Bronchial epithelial cell (primary cell): ENCODE measurements around the gene KLKB1. TPM values are rescaled to one million over a fixed set of nuclear protein-coding genes. Genes with fewer than 3 reads are reported as not detected.
"Not testable (repeated sequence)": the region's sequence is repeated elsewhere in the genome, so short reads cannot be mapped to it uniquely, and the experiment has no call there.

ENCODE experiments used
- DNase-seq: peaks from one replicate; pipeline ENCODE4 v3.0.0-alpha.2; 2010; ENCODE audit warnings: low read depth
- FAIRE-seq: peaks from 2 replicates; lab custom pipeline; 2011; peaks lifted over from hg19 to GRCh38; lab: Jason Lieb, UNC
- H3K27me3 ChIP-seq: 2 replicates; pipeline ENCODE4 v1.5.1; 2011; ENCODE audit warnings: low read length; ENCODE audit not compliant: control insufficient read depth, insufficient read depth
- H3K36me3 ChIP-seq: 2 replicates; pipeline ENCODE4 v1.5.1; 2011; ENCODE audit warnings: low read length; ENCODE audit not compliant: control insufficient read depth, insufficient read depth
- H3K4me3 ChIP-seq: 2 replicates; pipeline ENCODE4 v1.5.1; 2011; ENCODE audit warnings: mild to moderate bottlenecking, low read depth, low read length, control low read depth
- total RNA-seq: library from RNA; depleted of rRNA; stranded (reverse); fragments of >200 nt; gene quantifications from 2 replicates; pipeline ENCODE4 v1.2.1, GENCODE V29; 2014
- TF ChIP-seq, protein P1 (sequence below): IDR thresholded peaks from 2 replicates; pipeline ENCODE4 v1.5.1; 2011; ENCODE audit warnings: mild to moderate bottlenecking, moderate library complexity, low read length, control low read depth, inconsistent platforms; ENCODE audit not compliant: insufficient read depth, severe bottlenecking

The KLKB1 gene
- total RNA-seq, 1 donor from 2014 or later: not detected

DNA sequence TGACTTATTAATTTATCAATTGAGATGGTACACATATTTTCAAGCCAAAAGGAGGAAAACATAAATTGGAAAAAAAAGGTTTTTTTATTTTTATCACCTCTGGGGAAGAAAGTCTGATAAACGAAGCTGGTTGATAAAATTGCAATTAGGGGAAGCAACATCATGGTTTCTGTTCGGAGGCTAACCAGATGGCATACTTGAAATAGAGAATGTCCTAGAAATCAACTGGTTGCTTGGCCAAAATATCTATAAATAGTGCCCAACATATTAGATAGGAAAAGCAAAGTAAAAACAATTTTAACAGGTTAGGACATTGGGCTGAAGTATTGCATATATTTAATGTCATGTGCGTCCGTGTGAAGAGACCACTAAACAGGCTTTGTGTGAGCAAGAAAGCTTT, 14.3 kb downstream of the KLKB1 start:
- DNase-seq: no peak
- Histone ChIP-seq H3K36me3 (no peaks in the 10 kb centered on the region), H3K4me3 (no peak overlapping the region), H3K27me3 (no peaks in the 10 kb centered on the region)
- FAIRE-seq: no peak
- TF ChIP-seq, protein P1, sequence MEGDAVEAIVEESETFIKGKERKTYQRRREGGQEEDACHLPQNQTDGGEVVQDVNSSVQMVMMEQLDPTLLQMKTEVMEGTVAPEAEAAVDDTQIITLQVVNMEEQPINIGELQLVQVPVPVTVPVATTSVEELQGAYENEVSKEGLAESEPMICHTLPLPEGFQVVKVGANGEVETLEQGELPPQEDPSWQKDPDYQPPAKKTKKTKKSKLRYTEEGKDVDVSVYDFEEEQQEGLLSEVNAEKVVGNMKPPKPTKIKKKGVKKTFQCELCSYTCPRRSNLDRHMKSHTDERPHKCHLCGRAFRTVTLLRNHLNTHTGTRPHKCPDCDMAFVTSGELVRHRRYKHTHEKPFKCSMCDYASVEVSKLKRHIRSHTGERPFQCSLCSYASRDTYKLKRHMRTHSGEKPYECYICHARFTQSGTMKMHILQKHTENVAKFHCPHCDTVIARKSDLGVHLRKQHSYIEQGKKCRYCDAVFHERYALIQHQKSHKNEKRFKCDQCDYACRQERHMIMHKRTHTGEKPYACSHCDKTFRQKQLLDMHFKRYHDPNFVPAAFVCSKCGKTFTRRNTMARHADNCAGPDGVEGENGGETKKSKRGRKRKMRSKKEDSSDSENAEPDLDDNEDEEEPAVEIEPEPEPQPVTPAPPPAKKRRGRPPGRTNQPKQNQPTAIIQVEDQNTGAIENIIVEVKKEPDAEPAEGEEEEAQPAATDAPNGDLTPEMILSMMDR: no peak

DNA sequence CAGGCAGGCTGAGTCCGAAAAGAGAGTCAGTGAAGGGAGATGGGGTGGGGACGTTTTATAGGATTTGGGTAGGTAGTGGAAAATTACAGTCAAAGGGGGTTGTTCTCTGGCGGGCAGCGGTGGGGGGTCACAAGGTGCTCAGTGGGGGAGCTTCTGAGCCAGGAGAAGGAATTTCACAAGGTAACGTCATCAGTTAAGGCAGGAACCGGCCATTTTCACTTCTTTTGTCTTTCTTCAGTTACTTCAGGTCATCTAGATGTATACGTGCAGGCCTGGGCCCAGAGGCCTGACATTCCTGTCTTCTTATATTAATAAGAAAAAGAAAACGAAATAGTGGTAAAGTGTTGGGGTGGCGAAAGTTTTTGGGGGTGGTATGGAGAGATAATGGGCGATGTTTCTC, 14.7 kb downstream of the KLKB1 start:
- H3K4me3 ChIP-seq, FAIRE-seq, DNase-seq: not testable (repeated sequence)

DNA sequence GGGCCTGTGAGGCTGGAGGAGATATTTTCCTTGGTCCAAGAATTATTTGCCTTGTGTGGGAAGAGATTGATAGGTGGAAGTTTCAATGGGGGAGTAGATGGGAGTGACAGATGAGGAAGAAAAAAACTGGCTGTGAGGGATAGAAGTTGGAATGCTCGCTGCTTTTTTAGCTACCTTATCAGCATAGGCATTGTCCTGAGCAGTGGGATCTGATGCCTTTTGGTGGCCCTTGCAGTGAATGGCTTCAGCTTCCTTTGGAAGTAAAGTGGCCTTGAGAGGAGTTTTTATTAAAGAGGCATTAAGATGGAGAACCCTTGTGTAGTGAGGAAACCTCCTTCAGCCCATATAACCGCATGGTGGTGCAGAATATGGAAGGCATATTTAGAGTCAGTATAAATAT, 16.0 kb downstream of the KLKB1 start:
- Histone ChIP-seq H3K36me3 (no peaks in the 10 kb centered on the region), H3K4me3 (no peak overlapping the region), H3K27me3 (no peaks in the 10 kb centered on the region)
- DNase-seq: no peak
- FAIRE-seq: no peak
- TF ChIP-seq, protein P1: no peak

More for the DNA sequence above, 14.7 kb downstream of the KLKB1 start:
- H3K27me3 ChIP-seq, H3K36me3 ChIP-seq: not testable (repeated sequence)

DNA sequence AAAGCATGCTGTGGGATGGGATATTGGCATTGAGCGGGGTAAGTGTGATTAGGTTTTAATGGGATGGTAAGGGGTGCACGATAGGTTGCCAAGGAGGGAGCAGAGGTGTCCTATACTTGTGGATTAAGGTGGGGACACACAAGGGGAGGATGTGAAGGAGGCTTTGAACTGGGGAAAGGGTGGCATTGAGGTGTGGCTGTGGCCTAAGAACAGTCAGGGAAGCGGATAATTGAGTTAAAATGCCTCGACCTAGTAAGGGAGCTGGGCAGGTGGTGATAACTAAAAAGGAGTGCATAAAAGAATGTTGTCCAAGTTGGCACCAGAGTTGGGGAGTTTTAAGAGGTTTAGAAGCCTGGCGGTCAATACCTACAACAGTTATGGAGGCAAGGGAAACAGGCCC, 17.5 kb downstream of the KLKB1 start:
- TF ChIP-seq, protein P1: no peak
- FAIRE-seq (no peak), DNase-seq (no peak)
- Histone ChIP-seq H3K36me3 (no peaks in the 10 kb centered on the region), H3K27me3 (no peaks in the 10 kb centered on the region), H3K4me3 (no peak overlapping the region)

DNA sequence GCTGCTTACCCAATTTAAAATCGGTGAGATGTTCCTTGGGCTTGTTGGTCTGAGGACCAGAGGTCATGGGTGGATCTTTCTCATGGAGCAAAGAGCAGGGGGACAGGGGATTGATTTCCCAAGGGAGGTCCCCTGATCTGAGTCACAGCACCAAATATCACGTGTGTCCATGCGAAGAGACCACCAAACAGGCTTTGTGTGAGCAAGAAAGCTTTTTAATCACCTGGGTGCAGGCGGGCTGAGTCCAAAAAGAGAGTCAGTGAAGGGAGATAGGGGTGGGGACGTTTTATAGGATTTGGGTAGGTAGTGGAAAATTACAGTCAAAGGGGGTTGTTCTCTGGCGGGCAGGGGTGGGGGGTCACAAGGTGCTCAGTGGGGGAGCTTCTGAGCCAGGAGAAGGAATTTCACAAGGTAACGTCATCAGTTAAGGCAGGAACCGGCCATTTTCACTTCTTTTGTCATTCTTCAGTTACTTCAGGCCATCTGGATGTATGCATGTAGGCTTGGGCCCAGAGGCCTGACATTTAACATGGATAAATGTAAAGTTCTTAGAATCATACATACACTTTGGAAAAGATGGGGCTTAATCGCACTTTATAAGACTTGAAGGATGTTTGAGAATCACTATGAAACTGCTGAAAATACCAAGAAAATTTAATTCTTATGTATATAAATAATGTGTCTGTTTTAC, 19.9 kb downstream of the KLKB1 start:
- H3K27me3 ChIP-seq, FAIRE-seq, H3K4me3 ChIP-seq, H3K36me3 ChIP-seq, DNase-seq: not testable (repeated sequence)

DNA sequence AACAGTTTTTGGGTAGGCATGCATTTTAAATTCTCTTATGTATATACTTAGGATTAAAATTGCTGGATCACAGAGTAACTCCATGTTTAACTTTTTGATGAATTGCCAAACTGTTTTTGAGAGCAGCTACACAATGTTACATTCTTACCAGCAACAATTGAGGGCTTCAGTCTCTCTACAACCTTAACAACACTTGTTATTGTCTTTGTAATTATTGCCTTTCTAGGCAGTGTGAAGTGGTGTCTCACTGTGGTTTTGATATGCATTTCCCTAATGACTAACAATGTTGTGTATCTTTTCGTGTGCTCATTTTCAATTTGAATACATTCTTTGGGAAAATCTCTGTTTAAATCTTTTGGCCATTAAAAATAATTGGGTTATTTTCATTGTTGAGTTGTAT, 21.3 kb downstream of the KLKB1 start:
- TF ChIP-seq, protein P1: no peak
- no peak for FAIRE-seq
- DNase-seq: no peak

More for the DNA sequence above, 21.3 kb downstream of the KLKB1 start:
- Histone ChIP-seq H3K4me3 (no peak overlapping the region), H3K36me3 (no peaks in the 10 kb centered on the region), H3K27me3 (no peaks in the 10 kb centered on the region)
